ENCODE data around the gene RERE. TPM values are rescaled to one million over a fixed set of nuclear protein-coding genes. Genes with fewer than 3 reads are reported as not detected.

The RERE gene
- total and polyA plus RNA-seq, 2 donors (not counting 3 experiments of a cell fraction or from before 2014, with no cell fraction given) = 14.1 to 113 TPM

GRCh38 chr1:8374356-8374755, 443.1 kb downstream of the RERE start:
- Histone ChIP-seq H3K9me3 (replicated peaks; ENCODE audit: control insufficient read depth, insufficient read depth, low read length) (no peaks in the 10 kb centered on the region), H3K79me2 (ENCODE audit: control insufficient read depth, insufficient read depth, low read length) (peaks cover 35% of the 10 kb centered on the region), H3K4me1 (ENCODE audit: control insufficient read depth, extremely low read depth, insufficient read depth, low read length) (peaks cover 24% of the 10 kb centered on the region), H3K9me1 (replicated peaks; ENCODE audit: control insufficient read depth, extremely low read depth, insufficient read depth, low read length) (no peaks in the 10 kb centered on the region), H3K36me3 (ENCODE audit: control insufficient read depth in 2 of 2, extremely low read depth in 1 of 2, insufficient read depth in 2 of 2, low read length in 2 of 2) (no peaks in the 10 kb centered on the region), H3K9ac (replicated peaks; ENCODE audit: extremely low read depth, insufficient read depth, low read length) (no peak overlapping the region), H3K27me3 (ENCODE audit: control insufficient read depth in 2 of 2, insufficient read depth in 2 of 2, low read length in 2 of 2) (no peaks in the 10 kb centered on the region), H3K4me2 (ENCODE audit: insufficient read depth, low read length) (no peak overlapping the region), H3K27ac (ENCODE audit: insufficient read depth, low read depth, low read length) (peak overlapping the region; percentile 52), H4K20me1 (replicated peaks; ENCODE audit: control insufficient read depth, extremely low read depth, insufficient read depth, low read length) (no peaks in the 10 kb centered on the region), H3K4me3 (replicated peaks in 1 of 3; ENCODE audit: insufficient read depth in 1 of 3, low read depth in 1 of 3, low read length in 3 of 3) (no peak overlapping the region), H2AFZ (ENCODE audit: low read depth, low read length) (no peak overlapping the region)
- no peak for DNase-seq (ENCODE audit: low read depth, low spot score)
- BruUV-seq (replicated peaks) = no TSS peak
- ChIA-PET POLR2A (no interaction called here), CTCF (interaction anchor here (0.7 to 2.3 kb wide), 15 partner anchors 11 to 352 kb away, joined by 3 to 11 read pairs (median 4); no protein-coding TSS in a partner anchor)
- no peak for FAIRE-seq
- dilution Hi-C loops (cut with MboI; ENCODE audit: extremely low pct_ligation_motif_present, low sequenced_read_pairs) (no loop called here), intact Hi-C loops (cut with micrococcal nuclease) (loop anchor here (1.0 to 2.0 kb wide), 5 partner anchors 23 to 352 kb away; no protein-coding TSS in a partner anchor)
- TF ChIP-seq MYC (IDR thresholded peaks at IDR 0.05; ENCODE audit: low read depth, low read length) (no peak), MAX (IDR thresholded peaks at IDR 0.05; ENCODE audit: insufficient read depth, insufficient read length) (no peak)

GRCh38 chr1:8373581-8374241, 443.7 kb downstream of the RERE start:
- CTCF ChIA-PET = interaction anchor here (0.7 to 2.3 kb wide), 15 partner anchors 10 to 353 kb away, joined by 3 to 11 read pairs (median 4); no protein-coding TSS in a partner anchor

More at GRCh38 chr1:8373581-8374241, 443.7 kb downstream of the RERE start:
- Histone ChIP-seq H3K4me3 (replicated peaks in 1 of 3; ENCODE audit: insufficient read depth in 1 of 3, low read depth in 1 of 3, low read length in 3 of 3) (no peak overlapping the region), H3K9ac (replicated peaks; ENCODE audit: extremely low read depth, insufficient read depth, low read length) (no peak overlapping the region), H4K20me1 (replicated peaks; ENCODE audit: control insufficient read depth, extremely low read depth, insufficient read depth, low read length) (no peaks in the 10 kb centered on the region), H3K36me3 (ENCODE audit: control insufficient read depth in 2 of 2, extremely low read depth in 1 of 2, insufficient read depth in 2 of 2, low read length in 2 of 2) (no peaks in the 10 kb centered on the region), H3K27me3 (ENCODE audit: control insufficient read depth in 2 of 2, insufficient read depth in 2 of 2, low read length in 2 of 2) (no peaks in the 10 kb centered on the region), H3K79me2 (ENCODE audit: control insufficient read depth, insufficient read depth, low read length) (peaks cover 30% of the 10 kb centered on the region), H2AFZ (ENCODE audit: low read depth, low read length) (no peak overlapping the region), H3K27ac (ENCODE audit: insufficient read depth, low read depth, low read length) (peak overlapping the region; percentile 52), H3K4me2 (ENCODE audit: insufficient read depth, low read length) (peak overlapping the region; percentile 53), H3K4me1 (ENCODE audit: control insufficient read depth, extremely low read depth, insufficient read depth, low read length) (peaks cover 24% of the 10 kb centered on the region), H3K9me3 (replicated peaks; ENCODE audit: control insufficient read depth, insufficient read depth, low read length) (no peaks in the 10 kb centered on the region), H3K9me1 (replicated peaks; ENCODE audit: control insufficient read depth, extremely low read depth, insufficient read depth, low read length) (no peaks in the 10 kb centered on the region)
- TF ChIP-seq MYC (IDR thresholded peaks at IDR 0.05; ENCODE audit: low read depth, low read length) (no peak), FOS (IDR thresholded peaks at IDR 0.05; ENCODE audit: borderline replicate concordance, insufficient read depth, low read length) (no peak), GATA2 (IDR thresholded peaks at IDR 0.05; ENCODE audit: insufficient read depth, insufficient read length, low read depth, low read length) (no peak), JUN (IDR thresholded peaks at IDR 0.05; ENCODE audit: borderline replicate concordance, insufficient read depth, insufficient read length, low read depth) (peak; percentile 16)
- FAIRE-seq = peak; percentile 88
- peak; percentile 90 for DNase-seq (ENCODE audit: low read depth, low spot score)
- dilution Hi-C loops (cut with MboI; ENCODE audit: extremely low pct_ligation_motif_present, low sequenced_read_pairs) = no loop called here
- BruUV-seq (replicated peaks) = no TSS peak
- POLR2A ChIA-PET = no interaction called here
- intact Hi-C loops (cut with micrococcal nuclease) = loop anchor here (1.0 to 2.0 kb wide), 6 partner anchors 24 to 353 kb away; no protein-coding TSS in a partner anchor
